H1 (cell line): ENCODE measurements around the gene SMARCC1. TPM values are rescaled to one million over a fixed set of nuclear protein-coding genes. Genes with fewer than 3 reads are reported as not detected.

Experiments
- CTCF ChIA-PET: fragments of 300-600 bp; sonication (Branson Sonifier 250); formaldehyde crosslinking; loops from one replicate; lab custom pipeline; 2021; ENCODE audit not compliant: partially characterized antibody; lab: Charles Lee
- POLR2A ChIA-PET: fragments of 300-600 bp; sonication (Branson Sonifier 250); formaldehyde crosslinking; loops from one replicate; lab custom pipeline; 2021; ENCODE audit warnings: inconsistent platforms; ENCODE audit not compliant: partially characterized antibody; lab: Charles Lee
- DNase-seq, 2 experiments: peaks; one replicate each; pipeline versions ENCODE4 v3.0.0 to v3.0.0-alpha.2; 2010 to 2022; ENCODE audit warnings: low spot score in 2 of 2, low read depth in 1 of 2, mixed read lengths in 1 of 2
- FAIRE-seq: peaks from 2 replicates; lab custom pipeline; 2011; peaks lifted over from hg19 to GRCh38; lab: Jason Lieb, UNC
- H2AFZ ChIP-seq: 2 replicates; pipeline ENCODE4 v1.8.1; 2012; ENCODE audit warnings: low read length, inconsistent platforms
- H2AK5ac ChIP-seq: 2 replicates; pipeline ENCODE4 v1.6.1; 2013; ENCODE audit warnings: low read depth, low read length
- H2BK120ac ChIP-seq: replicated peaks from 2 replicates; pipeline ENCODE3; 2013; ENCODE audit warnings: low read depth, low read length, inconsistent platforms
- H2BK12ac ChIP-seq: 2 replicates; pipeline ENCODE4 v1.6.1; 2013; ENCODE audit warnings: low read depth, low read length
- H2BK15ac ChIP-seq: 2 replicates; pipeline ENCODE4 v1.6.1; 2013; ENCODE audit warnings: low read length
- H2BK20ac ChIP-seq: 2 replicates; pipeline ENCODE4 v1.6.1; 2013; ENCODE audit warnings: low read length
- H2BK5ac ChIP-seq: 2 replicates; pipeline ENCODE4 v1.6.1; 2013; ENCODE audit warnings: low read depth, low read length
- H3K14ac ChIP-seq: 2 replicates; pipeline ENCODE4 v1.6.1; 2013; ENCODE audit warnings: inconsistent platforms; ENCODE audit not compliant: insufficient read length
- H3K18ac ChIP-seq: 2 replicates; pipeline ENCODE4 v1.6.1; 2013; ENCODE audit warnings: low read length; ENCODE audit errors: extremely low read depth
- H3K23ac ChIP-seq: 2 replicates; pipeline ENCODE4 v1.6.1; 2013; ENCODE audit warnings: inconsistent platforms; ENCODE audit not compliant: insufficient read length
- H3K23me2 ChIP-seq: 2 replicates; pipeline ENCODE4 v1.6.1; 2013; ENCODE audit warnings: low read depth, low read length
- H3K27ac ChIP-seq: 2 replicates; pipeline ENCODE4 v1.6.1; 2011; ENCODE audit warnings: low read depth, low read length, inconsistent platforms
- H3K27me3 ChIP-seq, 4 experiments: replicated peaks in 1 of 4; 1 replicate in 1 of 4; 2 replicates in 3 of 4; pipeline versions ENCODE4 v1.6.1 to v1.8.1; 2011 to 2013; ENCODE audit warnings: low read length in 3 of 4, mild to moderate bottlenecking in 3 of 4, inconsistent platforms in 2 of 4, mixed read lengths in 2 of 4, moderate library complexity in 1 of 4; ENCODE audit not compliant: control insufficient read depth in 3 of 4, insufficient read depth in 3 of 4; ENCODE audit errors: extremely low read depth in 1 of 4
- H3K36me3 ChIP-seq, 4 experiments: 2 replicates each; pipeline versions ENCODE4 v1.6.1 to v1.8.1; 2011 to 2013; ENCODE audit warnings: mild to moderate bottlenecking in 4 of 4, low read length in 3 of 4, moderate library complexity in 2 of 4, control low read depth in 1 of 4, inconsistent platforms in 1 of 4; ENCODE audit not compliant: insufficient read depth in 4 of 4, control insufficient read depth in 2 of 4
- H3K4ac ChIP-seq: replicated peaks from 2 replicates; pipeline ENCODE3; 2013; ENCODE audit warnings: low read length, low read depth, mixed read lengths, inconsistent platforms; ENCODE audit not compliant: insufficient read length
- H3K4me1 ChIP-seq, 4 experiments: replicated peaks in 1 of 4; 1 replicate in 1 of 4; 2 replicates in 3 of 4; pipeline versions ENCODE4 v1.6.1 to v1.8.1; 2011 to 2013; ENCODE audit warnings: low read length in 3 of 4, inconsistent platforms in 2 of 4, mixed read lengths in 1 of 4; ENCODE audit not compliant: insufficient read depth in 4 of 4, control insufficient read depth in 3 of 4
- H3K4me2 ChIP-seq, 2 experiments: 2 replicates each; pipeline versions ENCODE4 v1.6.1 to v1.8.1; 2011 to 2013; ENCODE audit warnings: low read depth in 2 of 2, low read length in 2 of 2, control low read depth in 1 of 2, inconsistent platforms in 1 of 2, mild to moderate bottlenecking in 1 of 2; ENCODE audit not compliant: insufficient read depth in 1 of 2
- H3K4me3 ChIP-seq, 4 experiments: fragments of 200-600, 300-600 bp in 1 of 4; sonication (generic), shearing (Covaris generic), sonication (Bioruptor Twin) in 1 of 4; 2 replicates each; pipeline versions ENCODE4 v1.5.1 to v1.8.1; 2011 to 2016; ENCODE audit warnings: low read length in 4 of 4, low read depth in 3 of 4, control low read depth in 2 of 4, inconsistent platforms in 2 of 4, mild to moderate bottlenecking in 2 of 4, mixed read lengths in 1 of 4, moderate library complexity in 1 of 4; ENCODE audit not compliant: insufficient read depth in 2 of 4; ENCODE audit errors: extremely low read depth in 1 of 4
- H3K56ac ChIP-seq: replicated peaks from 2 replicates; pipeline ENCODE3; 2013; ENCODE audit warnings: low read depth, mild to moderate bottlenecking, mixed read lengths, low read length, inconsistent platforms; ENCODE audit not compliant: insufficient read length
- H3K79me1 ChIP-seq: 2 replicates; pipeline ENCODE4 v1.6.1; 2013; ENCODE audit warnings: low read depth, low read length, control low read depth
- H3K79me2 ChIP-seq, 2 experiments: 2 replicates each; pipeline versions ENCODE4 v1.6.1 to v1.8.1; 2012 to 2013; ENCODE audit warnings: low read length in 2 of 2, mild to moderate bottlenecking in 2 of 2, inconsistent platforms in 1 of 2; ENCODE audit not compliant: insufficient read depth in 2 of 2, control insufficient read depth in 1 of 2
- H3K9ac ChIP-seq, 4 experiments: replicated peaks in 1 of 4; 1 replicate in 1 of 4; 2 replicates in 3 of 4; pipeline versions ENCODE4 v1.6.1 to v1.8.1; 2011 to 2013; ENCODE audit warnings: low read depth in 3 of 4, low read length in 3 of 4, control low read depth in 2 of 4, mild to moderate bottlenecking in 2 of 4, moderate library complexity in 2 of 4, inconsistent platforms in 1 of 4; ENCODE audit errors: extremely low read depth in 1 of 4
- H3K9me3 ChIP-seq, 2 experiments: 2 replicates each; pipeline versions ENCODE4 v1.6.1 to v1.8.1; 2012 to 2013; ENCODE audit warnings: mild to moderate bottlenecking in 2 of 2, moderate library complexity in 2 of 2, control low read depth in 1 of 2, inconsistent platforms in 1 of 2, low read depth in 1 of 2, low read length in 1 of 2, mixed read lengths in 1 of 2; ENCODE audit not compliant: insufficient read depth in 2 of 2
- H4K20me1 ChIP-seq, 2 experiments: replicated peaks in 1 of 2; 2 replicates each; pipeline versions ENCODE3 to v1.8.1; 2011 to 2013; ENCODE audit warnings: inconsistent platforms in 2 of 2, low read length in 2 of 2, mild to moderate bottlenecking in 1 of 2; ENCODE audit not compliant: insufficient read depth in 2 of 2, control insufficient read depth in 1 of 2
- H4K5ac ChIP-seq: 2 replicates; pipeline ENCODE4 v1.6.1; 2013; ENCODE audit warnings: low read length, low read depth, mixed read lengths, inconsistent platforms; ENCODE audit not compliant: insufficient read length
- H4K8ac ChIP-seq: 2 replicates; pipeline ENCODE4 v1.8.0; 2013; ENCODE audit warnings: mild to moderate bottlenecking, moderate library complexity, low read length, inconsistent platforms; ENCODE audit not compliant: insufficient read depth; ENCODE audit errors: extremely low read depth
- H4K91ac ChIP-seq: replicated peaks from 2 replicates; pipeline ENCODE3; 2013; ENCODE audit warnings: low read length, mixed read lengths, inconsistent platforms; ENCODE audit not compliant: insufficient read length
- EZH2 ChIP-seq: fragments of 200-600 bp; sonication (generic); IDR thresholded peaks from 2 replicates; pipeline ENCODE4 v1.7.1; 2012; ENCODE audit warnings: low read depth, mild to moderate bottlenecking, moderate library complexity, low read length, inconsistent platforms; ENCODE audit not compliant: severe bottlenecking
- GTF2F1 ChIP-seq: IDR thresholded peaks from 2 replicates; pipeline ENCODE4 v1.6.1; 2012; ENCODE audit warnings: low read depth, low read length, improper control_type of control experiment, borderline replicate concordance
- KDM4A ChIP-seq: IDR thresholded peaks from one replicate; pipeline ENCODE4 v1.7.1; 2012; ENCODE audit warnings: low read depth, mild to moderate bottlenecking, moderate library complexity, low read length, inconsistent platforms; ENCODE audit not compliant: severe bottlenecking
- SAP30 ChIP-seq: fragments of 300-600 bp; sonication (generic); IDR thresholded peaks from 2 replicates; pipeline ENCODE4 v1.7.1; 2012; ENCODE audit warnings: low read length, moderate library complexity, mild to moderate bottlenecking, inconsistent platforms; ENCODE audit not compliant: insufficient read depth, insufficient replicate concordance
- TBP ChIP-seq: IDR thresholded peaks from 2 replicates; pipeline ENCODE4 v1.6.1; 2011; ENCODE audit warnings: low read depth, low read length, improper control_type of control experiment
- TCF12 ChIP-seq: IDR thresholded peaks from 2 replicates; pipeline ENCODE4 v1.6.1; 2011; ENCODE audit warnings: low read depth, mild to moderate bottlenecking, low read length
- WGBS, 2 experiments: shearing (Covaris generic) in 1 of 2; methylation state at CpG; one replicate each; pipeline versions ENCODE4 v1.1.6 to v1.1.7; 2013 to 2015; ENCODE audit warnings: low lambda C conversion rate in 2 of 2, mixed read lengths in 2 of 2, inconsistent platforms in 1 of 2, low coverage in 1 of 2, missing lambda C conversion rate in 1 of 2; ENCODE audit not compliant: insufficient replicate concordance in 2 of 2, insufficient coverage in 1 of 2, insufficient read length in 1 of 2; ENCODE audit errors: extremely low coverage in 1 of 2, missing lambda C conversion rate in 1 of 2; 5-methylcytosine and 5-hydroxymethylcytosine counted together
- polyA plus RNA-seq, 7 experiments: library from polyadenylated mRNA; depleted of rRNA in 3 of 7; stranded (reverse) in 5 of 7; unstranded in 2 of 7; fragments of >200 nt in 5 of 7; fragments of 200-250 nt in 2 of 7; gene quantifications; 1 replicate in 5 of 7; 2 replicates in 1 of 7; 4 replicates in 1 of 7; pipeline versions ENCODE4 v1.2.1 to v1.2.3, GENCODE V29; 2011 to 2013; ENCODE audit warnings: missing spikeins in 2 of 7, mixed read lengths in 2 of 7
- total RNA-seq: library from RNA; stranded (reverse); fragmentation: NEBNext Ultra II Directional; extraction: Animal tissue kit (Norgen Biotek cat#: 25700); gene quantifications from 2 replicates; pipeline ENCODE4 v1.2.1, GENCODE V29; 2021
- TF ChIP-seq, protein P1 (sequence below): IDR thresholded peaks from 2 replicates; pipeline ENCODE4 v1.6.1; 2012; ENCODE audit warnings: inconsistent platforms

The SMARCC1 gene
- total and polyA plus RNA-seq, 2 of the 8 experiments (the other 6 are each of a cell fraction or from before 2014, with no cell fraction given): 64.1 to 335 TPM

DNA sequence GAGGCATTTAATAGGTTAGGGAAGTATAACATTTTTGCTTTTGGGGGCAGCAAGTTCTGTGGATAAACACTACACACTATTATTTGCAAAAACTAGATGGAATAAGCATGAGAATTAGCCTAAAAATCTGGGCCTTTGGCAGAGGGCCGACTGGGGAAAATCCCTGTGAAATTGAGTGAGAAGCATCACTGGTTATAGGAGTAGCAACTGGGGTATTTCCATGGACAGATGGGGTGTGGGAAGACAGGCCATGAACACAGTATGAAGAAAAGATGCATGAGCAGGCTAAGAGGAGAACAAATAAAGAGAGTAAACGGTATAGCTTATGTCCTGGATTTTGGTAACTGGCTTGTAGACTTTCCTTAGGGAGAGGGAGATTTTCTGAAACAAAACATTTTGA is 170.1 kb downstream of the SMARCC1 start:
- Histone ChIP-seq H3K79me2 (no peaks in the 10 kb centered on the region), H4K8ac (no peak overlapping the region), H2BK15ac (no peak overlapping the region), H2BK12ac (no peak overlapping the region), H3K4me1 (no peaks in the 10 kb centered on the region), H3K4me3 (no peak overlapping the region), H3K9ac (no peak overlapping the region), H4K5ac (no peak overlapping the region), H3K18ac (no peak overlapping the region), H3K27me3 (no peaks in the 10 kb centered on the region), H3K23ac (no peak overlapping the region), H3K36me3 (peaks cover 28 to 69% (median 54%) of the 10 kb centered on the region in 4 experiments), H3K27ac (no peak overlapping the region), H2BK20ac (no peak overlapping the region), H3K9me3 (no peaks in the 10 kb centered on the region), H4K20me1 (peaks cover 0 to 2% of the 10 kb centered on the region in 2 experiments), H2AFZ (no peak overlapping the region), H2BK5ac (no peak overlapping the region), H2BK120ac (no peak overlapping the region), H4K91ac (no peak overlapping the region), H3K4ac (no peak overlapping the region), H3K23me2 (no peaks in the 10 kb centered on the region), H3K79me1 (no peaks in the 10 kb centered on the region), H3K14ac (no peak overlapping the region), H2AK5ac (no peak overlapping the region), H3K4me2 (no peak overlapping the region), H3K56ac (no peak overlapping the region)
- ChIA-PET CTCF (interaction anchor here (1.1 to 2.5 kb wide), 2 partner anchors 20 to 90 kb away, joined by 3 to 11 read pairs; no protein-coding TSS in a partner anchor), POLR2A (no interaction called here)
- DNase-seq (no peak), FAIRE-seq (no peak)
- 73% methylated on average over 2 of the region's 2 CpGs; no CpG with 5 or more reads in 1 of the 2 experiments for whole genome bisulfite sequencing, 2 experiments
- no peak for TF ChIP-seq GTF2F1
- no peak for TF ChIP-seq EZH2
- TF ChIP-seq, protein P1, sequence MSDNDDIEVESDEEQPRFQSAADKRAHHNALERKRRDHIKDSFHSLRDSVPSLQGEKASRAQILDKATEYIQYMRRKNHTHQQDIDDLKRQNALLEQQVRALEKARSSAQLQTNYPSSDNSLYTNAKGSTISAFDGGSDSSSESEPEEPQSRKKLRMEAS: no peak
- TF ChIP-seq TBP: no peak
- TF ChIP-seq KDM4A: no peak
- no peak for TF ChIP-seq SAP30
- TF ChIP-seq TCF12: no peak
